GM21367 (cell line): ENCODE measurements around the gene SEC14L3.

Source experiments
- ATAC-seq: cut with Tn5 transposase; IDR thresholded peaks from one replicate; pipeline ENCODE4 v1.9.1; 2021; ENCODE audit not compliant: unreplicated experiment

The SEC14L3 gene

DNA sequence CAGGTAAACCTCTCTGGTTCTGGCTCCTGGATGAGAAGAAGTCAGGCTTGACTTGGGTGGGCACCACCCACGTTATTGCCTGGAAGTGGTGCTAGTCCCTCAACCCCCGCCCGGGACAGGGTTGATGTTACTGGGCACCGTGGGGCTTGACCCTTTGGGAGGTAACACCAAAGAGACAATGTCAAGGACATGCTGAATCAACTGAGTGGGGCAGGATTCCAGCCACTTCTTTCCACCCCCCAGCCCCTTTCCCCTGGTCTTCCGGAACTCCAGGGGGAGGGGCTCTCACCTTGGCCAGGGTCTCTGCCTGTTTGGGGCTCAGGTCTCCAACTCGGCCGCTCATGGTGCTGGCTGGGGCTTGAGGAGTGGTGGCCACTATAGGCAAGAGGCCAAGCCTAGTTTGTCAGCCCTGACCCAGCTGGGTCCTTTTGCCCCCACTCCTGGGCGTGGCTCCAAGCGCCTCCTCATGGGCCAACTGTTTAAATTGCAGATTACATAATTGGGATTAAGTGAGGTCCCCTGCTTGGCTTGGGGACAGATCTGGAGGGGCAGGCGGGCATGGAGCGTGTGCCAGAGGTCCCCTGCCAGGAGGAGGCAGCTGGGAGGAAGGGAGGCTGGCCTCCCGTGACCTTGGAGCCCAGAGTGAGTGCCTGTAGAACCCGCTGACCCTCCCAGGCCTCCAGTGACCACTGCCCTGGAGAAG lies at the start of gene SEC14L3:
SEC14L3 (minus strand) TSS at position 402 of the 703 bp plus-strand sequence; CDS start at position 343, 59 bp downstream.
- ATAC-seq: no peak

DNA sequence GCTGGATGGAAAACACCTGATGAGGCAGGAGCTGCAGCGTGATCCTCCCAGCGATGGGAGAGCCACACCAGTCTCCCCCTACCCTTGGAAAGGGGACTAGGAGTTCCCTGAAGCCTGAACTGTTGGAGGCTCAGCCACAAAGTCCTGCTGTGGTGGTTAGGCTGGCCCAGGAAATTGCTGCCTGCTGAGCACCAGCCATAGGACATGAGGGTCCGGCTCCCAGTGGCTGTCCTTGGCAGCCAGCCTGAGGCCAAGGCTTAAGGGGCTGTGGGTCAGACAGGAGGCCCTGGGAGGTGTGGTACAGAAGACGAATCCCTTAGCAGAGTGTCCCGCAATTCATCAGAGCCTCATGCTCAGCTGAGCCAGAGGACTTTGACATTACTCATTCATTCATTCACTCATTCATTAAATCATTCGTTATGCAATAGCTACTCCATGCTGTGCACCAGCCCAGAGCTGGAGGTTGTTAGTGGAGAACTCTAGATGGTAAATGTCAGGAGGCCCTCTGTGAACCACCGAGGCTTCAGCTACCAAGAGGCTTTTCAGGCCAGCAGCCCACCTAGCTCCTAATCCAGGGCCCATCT lies 48.1 kb upstream of the SEC14L3 start:
- no peak for ATAC-seq

DNA sequence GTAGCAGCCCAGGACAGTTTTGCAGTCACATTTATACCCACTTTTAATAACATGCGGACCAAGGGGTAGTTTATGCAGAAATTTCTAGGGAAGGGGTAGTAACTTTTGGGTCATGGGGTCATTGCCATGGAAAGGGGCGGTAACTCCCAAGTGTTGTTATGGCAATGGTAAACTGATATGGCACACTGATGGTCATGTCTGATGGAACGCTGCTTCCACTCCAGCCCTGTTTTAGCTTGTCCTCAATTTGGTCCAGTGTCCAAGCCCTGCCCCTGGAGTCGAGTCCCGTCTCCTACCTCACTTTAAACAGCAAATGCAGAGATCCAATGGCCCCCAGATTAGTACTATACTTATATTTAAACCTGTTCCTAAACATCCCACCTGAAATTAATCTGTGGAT lies 44.9 kb upstream of the SEC14L3 start:
- ATAC-seq: no peak

DNA sequence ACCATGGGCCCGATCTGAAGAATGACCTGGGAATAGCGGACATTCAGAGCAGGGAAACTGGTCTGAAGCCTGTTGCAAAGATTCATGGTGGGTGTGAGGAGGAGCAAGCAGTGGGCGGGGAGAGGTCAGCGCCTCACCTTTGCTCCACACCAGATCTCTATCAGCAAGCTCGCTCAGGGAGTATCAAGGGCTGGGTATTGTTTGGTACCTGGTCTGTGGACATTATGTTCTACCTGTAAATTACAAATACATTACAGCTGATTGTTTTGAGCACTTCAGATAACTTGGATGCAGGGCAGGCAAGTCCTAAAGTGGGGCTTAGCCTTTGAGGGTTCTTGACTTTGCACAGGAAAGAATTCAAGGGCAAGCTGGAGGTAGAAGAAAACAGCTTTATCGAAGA lies 44.5 kb upstream of the SEC14L3 start:
- ATAC-seq: no peak

DNA sequence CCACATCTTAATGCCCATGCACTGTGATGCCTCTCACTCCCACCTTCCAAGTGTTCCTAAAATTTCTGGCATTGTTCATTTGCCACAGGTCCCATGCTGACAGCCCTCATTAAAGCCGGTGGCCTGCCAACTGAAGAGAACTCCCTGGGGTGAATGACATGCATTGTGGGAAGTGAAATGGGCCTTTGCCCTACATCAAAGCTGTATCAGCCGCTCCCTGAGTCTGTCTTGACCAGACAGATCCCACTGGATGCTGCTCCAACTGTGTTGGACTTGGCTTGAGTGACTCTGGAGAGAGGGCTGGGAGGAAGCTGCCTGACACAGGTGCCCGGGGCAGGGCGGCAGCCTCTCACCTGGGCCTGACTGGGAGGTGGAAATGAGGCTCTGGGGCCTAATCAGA lies 42.4 kb upstream of the SEC14L3 start:
- ATAC-seq: no peak

DNA sequence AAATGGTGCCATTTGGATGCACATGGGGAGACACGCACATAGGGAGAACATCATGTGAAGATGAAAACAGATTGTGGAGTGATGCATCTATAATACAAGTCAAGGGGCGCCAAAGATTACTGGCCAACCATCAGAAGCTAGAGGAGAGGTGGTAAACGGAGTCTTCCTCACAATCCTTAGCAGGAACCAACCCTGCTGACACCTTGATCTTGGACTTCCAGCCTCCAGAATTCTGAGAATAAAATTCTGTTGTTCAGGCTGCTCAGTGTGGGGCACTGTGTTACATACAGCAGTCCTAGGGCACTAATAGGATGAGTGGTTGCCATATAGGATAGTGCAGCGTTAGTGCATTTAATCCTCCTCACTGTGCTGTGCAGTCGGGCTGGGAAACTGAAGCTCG lies 41.6 kb upstream of the SEC14L3 start:
- ATAC-seq: no peak

DNA sequence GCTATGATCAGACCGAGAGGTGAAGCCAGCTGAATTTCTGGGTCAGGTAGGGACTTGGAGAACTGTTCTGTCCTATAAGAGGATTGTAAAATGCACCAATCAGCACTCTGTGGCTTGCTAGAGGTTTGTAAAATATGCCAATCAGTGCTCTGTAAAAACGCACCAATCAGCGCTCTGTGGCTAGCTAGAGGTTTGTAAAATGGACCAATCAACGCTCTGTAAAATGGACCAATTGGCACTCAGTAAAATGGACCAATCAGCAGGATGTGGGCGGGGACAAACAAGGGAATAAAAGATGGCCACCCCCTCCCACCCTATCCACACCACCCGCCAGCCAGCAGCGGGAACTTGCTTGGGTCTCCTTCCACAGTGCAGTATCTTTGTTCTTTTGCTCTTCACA lies 40.1 kb upstream of the SEC14L3 start:
- no peak for ATAC-seq

DNA sequence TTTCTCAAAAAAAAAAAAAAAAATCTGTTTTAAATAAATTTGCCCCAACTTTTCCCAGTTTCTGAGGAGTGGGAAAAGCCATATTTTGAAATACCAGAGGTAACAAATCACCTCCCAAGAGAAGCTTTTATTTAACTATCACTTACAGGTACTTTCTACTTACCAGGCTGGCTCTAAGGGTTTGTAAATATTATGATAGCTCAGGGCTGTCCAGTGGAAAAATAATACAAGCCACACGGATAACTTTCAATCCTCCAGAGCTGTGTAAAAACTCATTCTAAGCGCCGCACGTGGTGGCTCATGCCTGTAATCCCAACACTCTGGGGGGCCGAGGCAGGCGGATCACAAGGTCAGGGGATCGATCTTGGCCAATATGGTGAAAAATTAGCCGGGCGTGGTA lies 39.3 kb upstream of the SEC14L3 start:
- ATAC-seq: no peak

DNA sequence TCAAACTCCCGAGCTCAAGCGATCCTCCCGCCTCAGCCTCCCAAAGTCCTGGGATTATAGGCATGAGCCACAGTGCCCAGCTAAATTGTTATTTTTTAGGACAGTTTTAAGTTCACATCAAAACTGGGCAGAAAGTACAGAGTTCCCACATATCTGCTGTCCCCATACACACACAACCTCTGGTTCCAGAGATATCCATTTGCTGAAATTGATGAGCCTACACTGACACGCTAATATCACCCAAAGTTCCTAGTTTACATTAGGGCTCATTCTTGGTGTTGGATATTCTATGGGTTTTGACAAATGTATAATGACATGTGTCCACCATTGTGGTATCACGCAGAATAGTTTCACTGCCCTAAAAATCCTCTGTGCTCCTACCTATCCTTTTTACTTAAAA lies 36.4 kb upstream of the SEC14L3 start:
- ATAC-seq: no peak

DNA sequence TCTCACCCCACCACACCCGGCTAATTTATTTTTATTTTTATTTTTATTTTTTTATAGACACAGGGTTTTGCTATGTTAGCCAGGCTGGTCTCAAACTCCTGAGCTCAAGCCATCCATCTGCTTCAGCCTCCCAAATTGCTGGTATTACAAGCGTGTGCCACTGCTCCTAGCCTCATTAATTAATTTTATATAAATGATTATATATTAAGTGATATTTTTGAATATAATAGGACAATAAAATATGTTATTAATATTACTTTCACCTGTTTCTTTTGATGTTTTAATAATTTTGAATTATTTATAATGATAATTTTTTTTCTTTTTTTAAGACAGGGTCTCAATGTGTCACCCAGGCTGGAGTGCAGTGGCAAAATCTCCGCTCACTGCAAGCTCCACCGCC lies 35.9 kb upstream of the SEC14L3 start:
- no peak for ATAC-seq

DNA sequence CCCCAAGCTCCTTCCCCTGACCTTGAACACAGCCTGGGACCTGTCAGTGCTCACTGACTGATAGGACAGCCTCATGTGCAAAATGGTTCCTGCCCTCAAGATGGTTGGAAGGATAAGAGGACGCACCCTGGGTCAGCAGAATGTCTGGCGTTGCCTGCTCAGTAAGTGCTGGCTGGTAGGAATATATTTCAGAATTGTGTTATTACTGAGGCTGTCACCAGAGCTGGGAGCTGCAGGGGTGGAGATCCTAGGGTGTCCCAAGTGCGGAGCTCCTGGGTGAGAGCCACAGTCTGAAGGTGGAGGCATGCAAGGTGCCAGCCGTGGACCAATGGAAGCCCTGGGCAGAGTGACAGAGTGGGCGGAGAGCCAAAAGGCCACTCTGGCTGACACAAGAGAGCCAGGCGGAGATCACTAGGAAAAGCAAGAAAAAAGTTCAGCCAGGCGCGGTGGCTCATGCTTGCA lies 34.7 kb upstream of the SEC14L3 start:
- ATAC-seq: no peak

DNA sequence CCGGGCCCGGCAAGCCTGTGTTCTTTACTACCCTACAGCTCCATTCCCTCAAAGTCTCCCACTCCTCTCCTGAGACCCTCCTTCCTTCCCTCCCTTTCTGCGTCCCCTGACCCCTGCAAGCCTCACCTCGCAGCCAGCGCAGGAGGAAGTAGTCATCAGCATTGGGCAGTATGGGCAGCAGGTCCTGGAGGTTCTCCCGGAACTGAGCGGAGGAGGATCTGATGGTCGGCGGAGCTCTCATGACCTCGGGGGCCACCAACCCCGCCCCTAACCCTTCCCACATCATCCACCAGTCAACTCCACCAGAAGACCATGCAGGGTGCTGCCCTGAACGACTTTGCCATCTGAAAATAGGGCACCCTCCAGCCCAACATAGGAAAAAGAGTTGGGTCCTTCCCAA lies 31.7 kb upstream of the SEC14L3 start:
- ATAC-seq: no peak

DNA sequence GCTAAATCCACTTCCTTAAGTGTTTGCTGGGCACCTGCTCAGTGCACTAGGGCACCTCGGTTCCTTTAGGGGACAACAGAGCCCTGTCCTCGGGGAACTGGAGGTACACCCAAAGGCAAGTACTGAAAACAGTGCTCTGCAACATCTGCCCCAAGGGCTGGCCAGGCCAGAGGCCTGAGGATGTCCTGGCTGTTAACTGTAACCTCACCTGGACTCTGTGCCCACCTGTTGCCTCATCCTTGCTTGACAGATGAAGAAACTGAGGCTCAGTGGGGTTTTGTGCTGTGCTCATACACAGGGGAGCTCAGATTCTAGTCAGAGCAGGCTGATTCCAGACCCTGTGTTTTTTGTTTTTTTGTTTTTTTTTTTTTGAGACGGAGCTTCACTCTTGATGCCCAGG lies 31.1 kb upstream of the SEC14L3 start:
- no peak for ATAC-seq

DNA sequence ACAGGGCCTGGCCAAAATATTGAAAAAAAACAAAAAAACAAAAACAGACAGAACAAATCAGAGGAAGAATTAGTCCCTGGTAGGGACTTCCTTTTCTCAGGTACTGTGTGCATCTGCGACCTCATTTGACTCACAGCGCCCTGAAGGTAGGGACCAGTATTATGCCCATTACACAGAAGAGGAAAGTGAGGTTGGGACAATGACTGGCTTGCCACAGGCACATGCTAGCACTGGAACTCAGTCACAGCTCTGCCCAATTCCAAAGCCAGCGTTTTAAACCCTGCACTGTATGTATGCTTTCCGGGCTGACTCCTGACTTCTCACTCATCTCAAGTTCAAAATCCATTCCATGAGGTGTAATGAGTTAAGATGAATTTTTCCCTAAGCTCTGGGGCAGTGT lies 30.3 kb upstream of the SEC14L3 start:
- ATAC-seq: no peak

DNA sequence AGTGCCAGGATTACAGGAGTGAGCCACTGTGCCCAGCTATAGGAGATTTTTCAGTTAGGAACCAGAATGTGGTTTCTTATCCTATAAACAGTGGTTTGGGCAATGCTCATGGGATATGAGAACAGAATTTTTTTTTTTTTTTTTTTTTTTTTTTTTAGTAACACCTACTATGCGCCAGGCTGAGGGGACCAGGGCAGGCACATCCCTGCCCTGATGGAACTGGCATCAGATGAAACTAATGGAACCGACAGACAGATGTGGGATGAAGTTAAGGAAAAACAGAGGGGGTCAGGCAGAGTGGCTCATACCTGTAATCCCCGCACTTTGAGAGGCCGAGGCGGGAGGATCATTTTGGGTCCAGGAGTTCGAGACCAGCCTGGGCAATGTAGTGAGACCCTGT lies 28.8 kb upstream of the SEC14L3 start:
- no peak for ATAC-seq

DNA sequence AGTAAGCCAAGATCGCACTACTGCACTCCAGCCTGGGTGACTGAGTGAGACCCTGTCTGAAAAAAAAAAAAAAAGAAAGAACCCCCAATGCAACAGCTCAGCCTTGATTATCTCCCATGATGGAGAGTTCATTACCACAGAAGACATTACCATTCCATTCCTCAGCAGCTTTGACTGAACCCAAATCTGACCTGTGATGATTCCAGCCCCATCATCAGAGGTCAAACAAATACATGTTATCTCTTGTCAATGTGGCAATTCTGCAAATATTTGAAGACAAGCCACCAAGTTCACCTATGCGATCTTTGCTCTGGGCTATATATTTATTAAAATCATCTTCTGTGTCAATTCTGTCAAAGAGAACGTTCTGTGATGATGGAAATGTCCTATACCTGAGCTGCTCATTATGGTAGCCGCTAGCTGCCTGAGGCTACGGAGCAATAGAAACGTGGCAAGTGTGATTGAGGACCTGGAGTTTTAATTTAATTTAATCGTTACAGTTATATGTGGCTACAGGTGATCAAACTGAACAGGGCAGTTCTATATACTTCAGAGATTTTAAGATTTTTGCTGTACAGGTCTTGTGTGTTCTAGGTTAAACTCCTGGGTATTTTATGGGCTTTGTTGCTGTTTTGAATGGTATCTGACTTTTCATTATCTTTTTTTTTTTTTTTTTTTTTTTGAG lies 25.8 kb upstream of the SEC14L3 start:
- no peak for ATAC-seq

DNA sequence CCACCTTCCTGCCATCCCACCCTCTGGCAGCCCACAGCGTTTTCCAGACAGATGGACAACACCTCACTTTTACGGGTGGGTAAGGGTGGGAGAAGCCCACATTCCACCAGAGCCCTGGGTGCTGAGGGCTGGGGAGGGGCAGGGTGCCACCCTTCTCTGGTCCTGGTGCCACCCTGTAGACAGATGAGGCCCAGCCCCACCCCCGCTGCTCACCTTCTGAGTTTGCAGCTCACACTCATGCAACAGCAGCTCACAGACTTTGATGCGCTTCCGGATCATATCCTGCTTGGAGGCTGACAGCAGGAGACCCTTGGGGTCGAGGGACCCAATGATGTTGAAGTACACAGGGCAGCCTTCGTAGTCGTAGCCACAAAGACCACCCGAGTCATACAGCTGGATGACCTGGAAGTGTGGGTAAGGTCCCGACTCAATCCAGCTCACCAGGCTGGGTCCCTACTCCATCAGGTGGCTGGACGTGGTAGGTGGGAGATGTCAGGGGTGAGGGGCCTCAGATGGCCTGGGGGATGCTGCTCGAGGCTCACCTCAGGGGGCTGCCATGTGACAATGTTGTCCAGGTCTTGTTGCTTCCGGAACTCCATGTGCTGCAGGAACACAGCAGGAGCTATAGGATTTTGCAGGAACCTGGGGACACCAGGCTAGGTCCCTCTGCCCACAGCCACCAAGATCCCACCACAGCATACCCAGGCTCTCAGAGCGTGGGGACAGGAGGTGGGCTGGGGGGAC lies 23.4 kb upstream of the SEC14L3 start:
- no peak for ATAC-seq

DNA sequence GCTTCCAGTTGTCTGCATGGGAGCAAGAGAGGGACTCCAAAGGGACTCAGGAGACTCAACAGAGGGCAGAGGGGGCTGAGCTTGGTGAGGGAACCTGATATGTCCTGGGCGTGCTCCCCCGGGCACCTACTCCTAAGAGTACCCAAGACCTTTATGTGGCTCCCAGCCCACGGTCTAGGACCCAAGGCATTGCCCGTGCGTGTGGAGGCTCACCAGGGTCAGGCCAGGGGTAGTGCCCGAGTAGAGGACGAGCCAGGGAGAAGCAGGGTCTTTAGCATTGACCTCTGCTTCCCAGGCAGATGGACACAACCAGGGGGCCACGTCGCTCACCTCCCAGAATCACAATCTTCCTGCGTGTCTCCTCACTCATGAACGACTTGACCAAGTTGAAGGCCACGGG lies 20.3 kb upstream of the SEC14L3 start:
- ATAC-seq: no peak

DNA sequence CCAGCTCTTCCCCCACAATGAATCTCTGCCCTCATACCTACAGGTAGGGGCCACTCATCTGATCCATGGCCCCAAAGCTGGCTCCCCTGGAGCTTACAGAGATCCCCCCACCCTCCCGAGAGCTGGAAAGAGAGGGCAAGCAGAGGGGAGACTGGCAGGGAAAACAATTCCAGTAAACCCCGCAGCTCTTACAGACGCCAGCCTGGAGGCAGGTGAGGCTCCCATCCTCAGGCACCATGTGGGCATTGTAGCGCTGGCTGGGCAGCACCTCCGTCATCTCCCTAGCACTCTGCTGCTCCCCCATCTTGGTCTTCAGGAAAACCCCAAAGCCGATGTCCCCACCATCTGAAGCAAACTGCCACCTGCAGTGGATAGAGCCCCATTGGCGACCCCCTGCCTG lies 19.6 kb upstream of the SEC14L3 start:
- no peak for ATAC-seq

DNA sequence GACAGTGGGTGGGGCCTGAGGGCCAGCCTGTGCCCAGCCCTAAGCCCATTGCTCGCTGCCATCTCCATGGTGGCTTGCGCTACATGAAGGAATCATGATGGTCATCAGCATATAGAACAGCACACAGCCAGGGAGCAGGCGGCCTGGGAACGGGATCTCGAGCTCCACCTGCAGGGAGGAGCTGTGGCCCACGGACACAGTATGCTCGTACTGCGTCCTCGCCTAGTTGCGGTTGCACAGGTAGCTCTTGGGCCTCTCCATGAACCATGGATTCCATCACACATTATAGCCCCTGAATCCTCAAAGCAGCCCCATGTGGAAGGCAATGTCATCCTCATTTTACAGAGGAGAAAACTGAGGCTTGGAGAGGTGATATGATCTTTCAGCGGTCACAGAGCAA lies 18.6 kb upstream of the SEC14L3 start:
- no peak for ATAC-seq

DNA sequence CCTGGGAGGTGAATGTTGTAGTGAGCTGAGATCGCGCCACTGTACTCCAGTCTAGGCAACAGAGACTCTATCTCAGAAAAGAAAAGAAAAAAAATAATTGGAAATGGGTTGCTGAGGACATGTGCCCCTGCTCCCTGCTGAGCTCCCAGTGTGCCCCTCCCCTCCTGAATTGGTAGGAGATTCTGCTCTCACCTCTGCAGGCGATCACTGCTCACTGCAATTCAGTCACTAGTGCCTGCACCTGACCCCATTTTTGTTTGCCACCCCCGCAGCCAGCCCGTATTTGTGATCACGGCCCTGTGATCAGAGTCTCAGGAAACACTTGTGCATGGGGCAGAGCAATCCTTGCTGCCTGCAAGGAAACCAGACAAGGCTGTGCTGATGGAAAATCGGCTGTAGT lies 16.3 kb upstream of the SEC14L3 start:
- ATAC-seq: no peak

DNA sequence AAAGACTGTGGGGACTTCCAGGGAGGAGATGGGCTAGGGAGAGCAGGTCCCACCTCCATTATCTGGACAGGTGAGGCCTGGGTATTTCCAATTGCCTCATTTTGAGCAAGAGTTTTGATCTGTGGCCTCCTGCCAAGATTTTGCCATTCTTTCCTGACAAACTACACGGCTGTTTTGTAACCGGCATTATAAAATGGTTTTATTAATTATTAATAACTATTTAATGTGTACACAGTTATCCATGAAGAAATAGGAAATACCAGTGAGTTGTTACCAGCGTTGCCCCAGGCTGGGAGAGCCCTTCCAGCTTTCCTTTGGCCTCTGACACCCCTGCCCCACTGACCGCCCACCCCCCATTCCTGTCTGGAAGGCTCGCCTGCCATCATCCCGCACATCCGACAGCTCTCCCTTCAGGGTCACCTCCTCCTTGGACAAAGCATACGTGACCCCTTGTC lies 14.9 kb upstream of the SEC14L3 start:
- ATAC-seq: no peak
